HG03469 (cell line): Measurements from ENCODE around the gene SKAP1.
"Not testable (repeated sequence)": the region's sequence is repeated elsewhere in the genome, so short reads cannot be mapped to it uniquely, and the experiment has no call there.

ENCODE experiments used
- ATAC-seq: cut with Tn5 transposase; IDR thresholded peaks from one replicate; pipeline ENCODE4 v1.9.1; 2021; ENCODE audit warnings: mild to moderate bottlenecking, moderate library complexity, moderate number of reproducible peaks; ENCODE audit not compliant: unreplicated experiment

The SKAP1 gene

DNA sequence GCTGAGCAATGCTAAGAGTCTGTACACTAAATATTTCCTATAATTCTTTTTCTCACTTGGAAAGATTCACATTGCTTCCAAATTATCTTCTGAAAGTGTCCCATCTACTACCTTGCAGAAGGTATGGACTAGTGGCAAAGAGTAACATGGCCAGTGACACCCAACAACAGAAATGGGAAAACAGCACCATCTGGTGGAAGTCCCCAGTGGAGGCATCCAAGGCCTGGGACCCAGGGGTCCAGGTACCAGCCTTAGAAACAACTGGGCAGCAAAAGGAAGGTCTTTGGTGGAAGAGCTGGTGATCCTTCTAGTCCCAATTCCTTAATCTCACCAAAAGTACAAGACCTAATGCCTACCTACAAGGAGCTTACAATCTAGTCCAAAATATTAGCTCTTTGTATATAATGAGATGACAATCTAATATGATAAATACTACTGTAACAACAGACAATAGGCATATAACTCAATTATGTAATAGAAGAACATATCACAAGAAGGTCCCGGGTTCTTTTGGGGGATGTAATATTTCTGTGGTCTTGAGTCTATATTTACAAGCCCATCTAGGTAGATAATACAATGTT, 55.3 kb downstream of the SKAP1 start:
- no peak for ATAC-seq

DNA sequence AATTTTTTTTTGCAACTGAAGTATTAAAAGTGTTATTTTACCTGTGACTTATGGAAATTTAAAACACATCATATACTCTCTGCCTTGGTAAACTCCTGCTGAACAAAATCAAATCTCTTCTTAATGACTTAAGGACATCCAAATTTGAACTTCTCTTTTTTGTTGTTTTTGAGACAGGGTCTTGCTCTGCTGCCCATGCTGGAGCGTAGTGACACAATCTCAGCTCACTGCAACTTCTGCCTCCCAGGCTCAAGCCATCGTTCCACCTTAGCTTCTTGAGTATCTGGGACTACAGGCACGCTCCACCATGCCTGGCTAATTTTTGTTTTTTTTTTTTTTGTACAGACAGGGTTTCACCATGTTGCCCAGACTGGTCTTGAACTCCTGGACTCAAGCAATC, 56.1 kb downstream of the SKAP1 start:
- ATAC-seq, result no peak

DNA sequence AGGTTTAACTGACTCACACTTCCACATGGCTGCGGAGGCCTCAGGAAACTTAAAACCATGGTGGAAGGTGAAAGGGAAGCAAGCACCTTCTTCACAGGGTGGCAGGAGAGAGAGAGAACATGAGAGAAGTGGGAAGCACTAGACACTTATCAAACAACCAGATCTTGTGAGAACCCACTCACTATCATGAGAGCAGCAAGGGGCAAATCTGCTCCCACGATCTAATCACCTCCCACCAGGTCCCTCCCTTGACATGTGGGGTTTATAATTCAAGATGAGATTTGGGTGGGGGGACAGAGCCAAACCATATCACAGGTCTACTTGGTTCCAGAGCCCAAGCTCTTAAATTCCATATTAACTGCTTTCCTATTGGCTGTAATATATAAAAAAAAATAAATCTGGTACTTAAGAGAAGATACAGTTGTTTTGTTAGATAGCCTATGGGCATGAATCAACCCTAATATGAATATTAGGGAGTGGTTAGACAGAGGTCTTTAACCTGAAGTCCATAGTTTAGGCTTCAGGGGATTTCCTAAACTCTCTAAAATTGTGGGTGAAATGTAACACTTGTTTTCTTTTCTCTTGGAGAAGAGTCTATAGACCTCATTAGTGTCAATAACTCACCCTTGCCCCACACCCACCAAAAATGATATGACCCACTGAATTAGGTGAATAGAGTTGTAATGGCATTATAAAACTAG, 56.7 kb downstream of the SKAP1 start:
- ATAC-seq, result no peak

DNA sequence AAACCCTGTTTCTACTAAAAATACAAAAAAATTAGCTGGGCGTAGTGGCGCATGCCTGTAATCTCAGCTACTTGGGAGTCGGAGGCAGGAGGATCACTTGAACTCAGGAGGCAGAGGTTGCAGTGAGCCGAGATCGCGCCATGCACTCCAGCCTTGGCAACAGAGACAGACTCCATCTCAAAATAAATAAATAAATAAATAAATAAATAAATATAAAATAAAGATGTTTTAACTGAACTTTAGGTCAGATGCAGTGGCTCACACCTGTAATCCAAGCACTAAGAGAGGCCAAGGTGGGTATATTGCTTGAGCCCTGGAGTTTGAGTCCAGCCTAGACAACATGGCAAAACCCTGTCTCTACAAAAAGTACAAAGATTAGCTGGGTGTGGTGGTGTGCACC, 61.0 kb downstream of the SKAP1 start:
- not testable (repeated sequence) for ATAC-seq

DNA sequence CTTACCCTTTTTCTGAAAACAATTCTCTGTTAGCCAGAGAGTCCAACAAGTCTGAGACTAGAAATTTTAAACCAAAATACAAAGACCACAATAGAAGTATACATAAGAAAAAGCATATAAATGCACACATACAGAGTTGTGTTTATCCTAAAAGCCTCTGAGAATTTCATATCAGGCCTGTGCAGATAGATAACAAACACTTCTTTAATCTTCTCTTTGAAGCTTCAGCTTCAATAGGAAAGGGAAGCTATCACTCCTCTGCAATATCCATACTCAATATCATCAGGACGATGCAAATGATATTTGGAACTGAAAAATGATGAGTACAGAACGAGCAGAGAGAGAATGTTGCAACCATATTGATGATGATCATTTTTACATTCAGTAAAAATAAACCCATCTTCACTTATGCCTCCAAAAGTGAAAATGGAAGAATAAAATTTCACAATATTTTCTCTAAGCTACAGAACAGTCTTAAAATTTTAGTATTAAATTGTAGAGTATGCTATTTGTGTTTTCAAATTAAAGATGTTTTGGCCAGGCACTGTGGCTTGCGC, 61.6 kb downstream of the SKAP1 start:
- no peak for ATAC-seq

GRCh38 chr17:48363161-48363560, 66.9 kb downstream of the SKAP1 start:
- no peak for ATAC-seq

GRCh38 chr17:48360861-48361633, 69.0 kb downstream of the SKAP1 start:
- ATAC-seq, result not testable (repeated sequence)

GRCh38 chr17:48357779-48358602, 72.0 kb downstream of the SKAP1 start:
- no peak for ATAC-seq

GRCh38 chr17:48356866-48357265, 73.1 kb downstream of the SKAP1 start:
- no peak for ATAC-seq

- no peak for ATAC-seq
Measured at GRCh38 chr17:48352630-48353029, 77.4 kb downstream of the SKAP1 start.

GRCh38 chr17:48351911-48352332, 78.1 kb downstream of the SKAP1 start:
- ATAC-seq, result no peak

DNA sequence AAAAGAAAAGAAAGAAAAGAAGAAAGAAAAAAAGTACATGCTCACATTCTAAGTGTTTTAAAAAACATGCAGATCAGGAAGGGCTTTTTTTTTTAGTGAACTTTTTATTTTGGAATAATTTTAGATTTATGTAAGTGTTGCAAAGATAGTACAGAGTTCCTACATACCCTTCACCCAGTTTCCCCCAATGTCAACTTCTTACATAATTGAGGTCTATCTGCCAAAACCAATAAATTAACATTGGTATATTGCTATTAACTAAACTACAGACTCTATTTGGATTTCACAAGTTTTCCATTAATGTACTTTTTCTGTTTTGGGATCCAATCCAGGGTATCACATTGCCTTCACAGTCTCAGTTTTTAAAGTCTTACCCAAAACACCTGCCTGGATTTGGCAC, 81.7 kb downstream of the SKAP1 start:
- ATAC-seq, result no peak

DNA sequence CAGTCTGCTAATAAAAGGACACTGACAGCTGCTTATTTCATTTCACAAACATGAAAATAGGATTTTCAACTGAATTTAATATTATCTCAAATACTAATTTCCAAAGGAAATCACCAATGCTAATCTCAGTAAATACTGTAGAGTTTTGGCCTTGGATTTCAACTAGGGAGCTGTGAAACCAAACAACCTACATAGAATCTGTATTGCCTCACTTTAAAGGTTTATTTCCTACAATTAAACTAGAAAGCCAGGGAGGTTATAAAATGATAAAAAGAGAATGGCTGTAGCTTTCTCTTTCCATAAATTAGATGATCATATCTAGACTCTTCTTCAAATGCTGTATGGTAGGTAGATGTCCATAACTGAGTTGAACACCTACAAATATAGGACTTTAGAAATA, 82.8 kb downstream of the SKAP1 start:
- no peak for ATAC-seq

DNA sequence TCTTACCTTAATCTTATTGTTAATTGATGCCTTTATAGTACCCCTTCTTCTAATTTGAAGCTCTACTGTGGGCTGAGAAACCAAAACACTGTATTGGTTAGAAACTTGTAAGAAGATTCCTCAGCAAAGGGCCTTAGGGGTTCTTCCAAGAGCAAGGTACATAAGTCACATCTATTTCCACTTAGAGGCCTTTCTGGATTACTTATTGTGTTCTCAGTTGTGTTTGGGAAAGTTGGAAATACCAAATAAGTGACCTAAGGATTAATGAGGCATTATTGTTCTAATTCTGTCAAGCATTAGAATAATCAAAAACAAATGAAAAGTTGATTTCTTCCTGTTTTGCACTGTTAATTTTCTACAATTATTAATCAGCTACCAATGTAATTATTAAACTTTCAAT, 85.8 kb downstream of the SKAP1 start:
- ATAC-seq, result no peak

- no peak for ATAC-seq
Measured at GRCh38 chr17:48340916-48341315, 89.1 kb downstream of the SKAP1 start.

DNA sequence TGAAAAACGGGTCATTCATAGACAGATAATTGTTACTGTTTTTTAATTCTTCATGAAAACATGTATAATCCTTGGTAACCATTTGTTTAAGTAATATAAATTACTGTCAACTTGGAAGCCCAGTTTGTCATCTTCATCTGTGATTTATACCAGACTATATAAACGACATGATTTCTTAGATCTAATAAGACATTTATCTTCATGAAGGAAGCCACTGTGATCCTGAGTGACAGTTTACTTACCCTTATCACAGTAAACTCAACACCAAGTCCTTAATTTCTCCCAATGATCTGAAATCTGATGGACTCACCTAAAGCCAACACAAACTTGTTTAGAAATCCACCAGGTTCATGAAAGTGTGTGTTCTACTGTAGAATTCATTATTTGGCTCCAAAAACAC, 91.3 kb downstream of the SKAP1 start:
- ATAC-seq, result no peak

DNA sequence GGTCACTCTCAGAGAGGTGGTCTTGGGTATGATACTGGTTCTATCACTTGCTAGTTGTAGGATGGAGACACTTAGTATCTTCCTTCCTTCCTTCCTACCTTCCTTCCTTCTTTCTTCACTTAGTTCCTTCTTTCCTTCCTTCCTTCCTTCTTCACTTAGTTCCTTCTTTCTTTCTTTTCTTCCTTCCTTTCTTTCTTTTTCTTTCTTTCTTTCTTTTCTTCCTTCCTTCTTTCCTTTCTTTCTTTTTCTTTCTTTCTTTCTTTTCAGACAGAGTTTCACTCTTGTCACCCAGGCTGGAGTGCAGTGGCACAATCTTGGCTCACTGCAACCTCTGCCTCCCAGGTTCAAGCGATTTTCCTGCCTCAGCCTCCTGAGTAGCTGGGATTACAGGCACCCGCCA, 92.1 kb downstream of the SKAP1 start:
- not testable (repeated sequence) for ATAC-seq

DNA sequence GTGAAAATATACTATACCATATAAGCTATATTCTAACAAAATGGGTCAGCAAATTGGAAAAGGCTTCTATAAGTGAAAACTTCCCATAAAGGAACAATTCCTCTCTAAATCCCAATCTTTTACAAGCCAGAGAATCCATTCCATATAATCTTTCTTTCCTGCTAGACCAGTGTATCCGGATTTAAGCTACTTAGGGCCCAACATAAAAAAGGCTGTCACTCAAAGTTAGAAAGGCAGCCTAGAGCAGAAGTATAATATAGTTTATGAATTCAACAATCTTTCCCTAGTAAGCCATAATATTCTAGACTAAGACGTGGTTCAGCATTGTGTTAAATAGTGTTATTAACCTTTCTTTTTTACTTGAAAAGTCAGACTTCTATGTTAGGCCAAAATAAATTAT, 93.0 kb downstream of the SKAP1 start:
- ATAC-seq, result no peak

GRCh38 chr17:48335858-48336500, 94.0 kb downstream of the SKAP1 start:
- no peak for ATAC-seq

- ATAC-seq, result no peak
Measured at GRCh38 chr17:48335146-48335784, 94.7 kb downstream of the SKAP1 start.
